GM12878 (cell line): ENCODE measurements around the gene SMG9. TPM values are rescaled to one million over a fixed set of nuclear protein-coding genes. Genes with fewer than 3 reads are reported as not detected.
A peak's percentile ranks its signal among the peaks of the same experiment; 100 is the strongest.

Experiments used
- HDGF ChIP-seq: fragments of 450-650 bp; IDR thresholded peaks from 2 replicates; pipeline ENCODE4 v1.6.1; 2016; ENCODE audit warnings: antibody characterized with exemption
- IKZF2 ChIP-seq, 2 experiments: fragments of 450-650 bp; IDR thresholded peaks; 2 replicates each; pipeline ENCODE4 v1.6.1; 2017; ENCODE audit warnings: mild to moderate bottlenecking in 2 of 2, moderate library complexity in 2 of 2
- MEF2A ChIP-seq: IDR thresholded peaks from 2 replicates; pipeline ENCODE4 v1.6.1; 2011; ENCODE audit warnings: low read depth, mild to moderate bottlenecking, low read length, moderate library complexity; ENCODE audit not compliant: insufficient read depth
- MTA2 ChIP-seq: fragments of 450-650 bp; IDR thresholded peaks from 2 replicates; pipeline ENCODE4 v1.6.1; 2016; ENCODE audit warnings: low read depth, mild to moderate bottlenecking, moderate library complexity
- MYB ChIP-seq: fragments of 150-350 bp; IDR thresholded peaks from 2 replicates; pipeline ENCODE4 v1.6.1; 2014; ENCODE audit warnings: mild to moderate bottlenecking, low read depth, low read length, borderline replicate concordance
- MYC ChIP-seq: IDR thresholded peaks from 2 replicates; pipeline ENCODE4 v1.6.1; 2011; ENCODE audit warnings: mild to moderate bottlenecking, low read length, moderate library complexity, inconsistent platforms; ENCODE audit not compliant: insufficient read depth, insufficient replicate concordance, insufficient read length, severe bottlenecking
- NFYB ChIP-seq: IDR thresholded peaks from 2 replicates; pipeline ENCODE4 v1.6.1; 2011; ENCODE audit warnings: low read depth, mild to moderate bottlenecking, low read length, improper control_type of control experiment, moderate library complexity; ENCODE audit not compliant: insufficient read depth
- PAX8 ChIP-seq: fragments of 450-650 bp; IDR thresholded peaks from 2 replicates; pipeline ENCODE4 v1.6.1; 2017; ENCODE audit warnings: mild to moderate bottlenecking, moderate library complexity
- RCOR1 ChIP-seq: conservative IDR thresholded peaks from 2 replicates; pipeline ENCODE4 v1.6.1; 2012; ENCODE audit warnings: low read depth, low read length, improper control_type of control experiment
- SUZ12 ChIP-seq: fragments of 200-600 bp; sonication (generic); IDR thresholded peaks from one replicate; pipeline ENCODE4 v1.6.1; 2018; ENCODE audit warnings: antibody characterized with exemption, mild to moderate bottlenecking; ENCODE audit not compliant: unreplicated experiment
- TBL1XR1 ChIP-seq: IDR thresholded peaks from 2 replicates; pipeline ENCODE4 v1.6.1; 2012; ENCODE audit warnings: low read depth, low read length, improper control_type of control experiment
- polyA plus RNA-seq, 11 experiments: library from polyadenylated mRNA; depleted of rRNA in 4 of 11; unstranded in 6 of 11; stranded (reverse) in 5 of 11; fragments of >200 nt; fragmentation: Nextera tagmentation in 4 of 11; fragmentation: Illumina TruSeq in 1 of 11; extraction: Ambion mirVana in 4 of 11; extraction: Trizol in 1 of 11; gene quantifications; 1 replicate in 1 of 11; 2 replicates in 10 of 11; pipeline versions ENCODE4 v1.2.1 to v1.2.3, GENCODE V29; 2011 to 2016; ENCODE audit warnings: inconsistent platforms in 2 of 11, missing spikeins in 2 of 11, low read depth in 1 of 11
- total RNA-seq, 4 experiments: library from RNA; depleted of rRNA in 3 of 4; stranded (reverse); fragments of >200 nt in 3 of 4; fragmentation: Illumina TruSeq in 1 of 4; extraction: Trizol in 1 of 4; gene quantifications; 2 replicates each; pipeline versions ENCODE4 v1.2.1 to v1.2.3, GENCODE V29; 2013 to 2021
- TF ChIP-seq, protein P1 (sequence below): fragments of 450-650 bp; IDR thresholded peaks from 2 replicates; pipeline ENCODE4 v1.6.1; 2017; ENCODE audit warnings: antibody characterized with exemption, mild to moderate bottlenecking, moderate library complexity
- TF ChIP-seq, protein P2 (sequence below): IDR thresholded peaks from 2 replicates; pipeline ENCODE4 v1.6.1; 2011; ENCODE audit warnings: mild to moderate bottlenecking, low read depth, low read length, moderate library complexity; ENCODE audit not compliant: insufficient replicate concordance
- TF ChIP-seq, protein P3 (sequence below): IDR thresholded peaks from 2 replicates; pipeline ENCODE4 v1.6.1; 2011; ENCODE audit warnings: borderline replicate concordance, low read depth, mild to moderate bottlenecking, moderate library complexity, low read length; ENCODE audit not compliant: insufficient read depth, poor library complexity, severe bottlenecking
- TF ChIP-seq, protein P4 (sequence below): fragments of 450-650 bp; IDR thresholded peaks from 2 replicates; pipeline ENCODE4 v1.6.1; 2017; ENCODE audit warnings: mild to moderate bottlenecking
- TF ChIP-seq, protein P5 (sequence below): fragments of 450-650 bp; IDR thresholded peaks from 2 replicates; pipeline ENCODE4 v1.6.1; 2016; ENCODE audit warnings: mild to moderate bottlenecking
- TF ChIP-seq, protein P6 (sequence below): fragments of 450-650 bp; IDR thresholded peaks from 2 replicates; pipeline ENCODE4 v1.6.1; 2017; ENCODE audit warnings: mild to moderate bottlenecking, low read depth, inconsistent platforms; ENCODE audit not compliant: poor library complexity, severe bottlenecking

Gene SMG9
- total and polyA plus RNA-seq, 10 of the 15 experiments (the other 5 are each of a cell fraction or from before 2014, with no cell fraction given) = 0.69 to 52.2 (median 28.1) TPM

DNA sequence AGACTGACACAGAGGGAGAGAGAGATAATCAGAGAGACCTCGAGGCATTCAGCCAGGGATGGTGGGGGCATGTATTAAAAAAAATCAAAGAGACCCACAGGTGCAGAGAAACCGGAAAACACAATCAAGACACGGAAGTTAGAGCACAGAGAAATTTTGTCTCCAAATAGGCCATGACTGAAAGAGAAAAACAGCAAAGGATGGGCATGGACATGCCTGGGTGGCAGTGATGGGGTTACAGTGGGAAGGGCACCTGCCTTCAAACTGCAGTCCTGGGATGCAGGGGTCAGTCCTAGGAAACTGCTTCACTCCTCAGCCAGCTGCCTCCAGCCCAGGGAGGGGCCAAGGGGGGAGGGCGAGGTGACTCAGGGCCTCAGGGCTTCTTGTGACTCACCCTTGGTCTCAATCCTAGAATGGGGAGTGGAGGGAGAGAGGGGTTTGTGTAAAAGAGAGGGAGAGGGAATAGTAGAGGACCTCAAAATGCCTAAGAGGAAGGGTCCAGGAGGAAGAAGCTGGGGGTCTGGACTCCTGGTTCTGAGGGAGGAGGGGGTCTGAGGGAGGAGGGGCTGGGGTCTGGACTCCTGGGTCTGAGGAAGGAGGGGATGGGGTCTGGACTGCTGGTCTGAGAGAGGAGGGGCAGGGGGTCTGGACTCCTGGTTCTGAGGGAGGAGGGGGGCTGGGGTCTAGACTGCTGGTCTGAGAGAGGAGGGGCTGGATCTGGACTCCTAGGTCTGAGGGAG lies 29.6 kb upstream of the SMG9 start (continued):
- TF ChIP-seq, protein P1, sequence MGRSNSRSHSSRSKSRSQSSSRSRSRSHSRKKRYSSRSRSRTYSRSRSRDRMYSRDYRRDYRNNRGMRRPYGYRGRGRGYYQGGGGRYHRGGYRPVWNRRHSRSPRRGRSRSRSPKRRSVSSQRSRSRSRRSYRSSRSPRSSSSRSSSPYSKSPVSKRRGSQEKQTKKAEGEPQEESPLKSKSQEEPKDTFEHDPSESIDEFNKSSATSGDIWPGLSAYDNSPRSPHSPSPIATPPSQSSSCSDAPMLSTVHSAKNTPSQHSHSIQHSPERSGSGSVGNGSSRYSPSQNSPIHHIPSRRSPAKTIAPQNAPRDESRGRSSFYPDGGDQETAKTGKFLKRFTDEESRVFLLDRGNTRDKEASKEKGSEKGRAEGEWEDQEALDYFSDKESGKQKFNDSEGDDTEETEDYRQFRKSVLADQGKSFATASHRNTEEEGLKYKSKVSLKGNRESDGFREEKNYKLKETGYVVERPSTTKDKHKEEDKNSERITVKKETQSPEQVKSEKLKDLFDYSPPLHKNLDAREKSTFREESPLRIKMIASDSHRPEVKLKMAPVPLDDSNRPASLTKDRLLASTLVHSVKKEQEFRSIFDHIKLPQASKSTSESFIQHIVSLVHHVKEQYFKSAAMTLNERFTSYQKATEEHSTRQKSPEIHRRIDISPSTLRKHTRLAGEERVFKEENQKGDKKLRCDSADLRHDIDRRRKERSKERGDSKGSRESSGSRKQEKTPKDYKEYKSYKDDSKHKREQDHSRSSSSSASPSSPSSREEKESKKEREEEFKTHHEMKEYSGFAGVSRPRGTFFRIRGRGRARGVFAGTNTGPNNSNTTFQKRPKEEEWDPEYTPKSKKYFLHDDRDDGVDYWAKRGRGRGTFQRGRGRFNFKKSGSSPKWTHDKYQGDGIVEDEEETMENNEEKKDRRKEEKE = no peak
- TF ChIP-seq MYC = no peak
- TF ChIP-seq NFYB = no peak
- no peak for TF ChIP-seq MYB
- TF ChIP-seq PAX8 = no peak
- TF ChIP-seq, protein P2, sequence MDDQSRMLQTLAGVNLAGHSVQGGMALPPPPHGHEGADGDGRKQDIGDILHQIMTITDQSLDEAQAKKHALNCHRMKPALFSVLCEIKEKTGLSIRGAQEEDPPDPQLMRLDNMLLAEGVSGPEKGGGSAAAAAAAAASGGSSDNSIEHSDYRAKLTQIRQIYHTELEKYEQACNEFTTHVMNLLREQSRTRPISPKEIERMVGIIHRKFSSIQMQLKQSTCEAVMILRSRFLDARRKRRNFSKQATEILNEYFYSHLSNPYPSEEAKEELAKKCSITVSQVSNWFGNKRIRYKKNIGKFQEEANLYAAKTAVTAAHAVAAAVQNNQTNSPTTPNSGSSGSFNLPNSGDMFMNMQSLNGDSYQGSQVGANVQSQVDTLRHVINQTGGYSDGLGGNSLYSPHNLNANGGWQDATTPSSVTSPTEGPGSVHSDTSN = no peak
- no peak for TF ChIP-seq TBL1XR1
- TF ChIP-seq, protein P3, sequence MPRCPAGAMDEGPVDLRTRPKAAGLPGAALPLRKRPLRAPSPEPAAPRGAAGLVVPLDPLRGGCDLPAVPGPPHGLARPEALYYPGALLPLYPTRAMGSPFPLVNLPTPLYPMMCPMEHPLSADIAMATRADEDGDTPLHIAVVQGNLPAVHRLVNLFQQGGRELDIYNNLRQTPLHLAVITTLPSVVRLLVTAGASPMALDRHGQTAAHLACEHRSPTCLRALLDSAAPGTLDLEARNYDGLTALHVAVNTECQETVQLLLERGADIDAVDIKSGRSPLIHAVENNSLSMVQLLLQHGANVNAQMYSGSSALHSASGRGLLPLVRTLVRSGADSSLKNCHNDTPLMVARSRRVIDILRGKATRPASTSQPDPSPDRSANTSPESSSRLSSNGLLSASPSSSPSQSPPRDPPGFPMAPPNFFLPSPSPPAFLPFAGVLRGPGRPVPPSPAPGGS = no peak
- peak; percentile 11 to 41; a peak in 3 of 4 replicates for TF ChIP-seq IKZF2 (IDR thresholded peaks at IDR 0.05)
- TF ChIP-seq, protein P4, sequence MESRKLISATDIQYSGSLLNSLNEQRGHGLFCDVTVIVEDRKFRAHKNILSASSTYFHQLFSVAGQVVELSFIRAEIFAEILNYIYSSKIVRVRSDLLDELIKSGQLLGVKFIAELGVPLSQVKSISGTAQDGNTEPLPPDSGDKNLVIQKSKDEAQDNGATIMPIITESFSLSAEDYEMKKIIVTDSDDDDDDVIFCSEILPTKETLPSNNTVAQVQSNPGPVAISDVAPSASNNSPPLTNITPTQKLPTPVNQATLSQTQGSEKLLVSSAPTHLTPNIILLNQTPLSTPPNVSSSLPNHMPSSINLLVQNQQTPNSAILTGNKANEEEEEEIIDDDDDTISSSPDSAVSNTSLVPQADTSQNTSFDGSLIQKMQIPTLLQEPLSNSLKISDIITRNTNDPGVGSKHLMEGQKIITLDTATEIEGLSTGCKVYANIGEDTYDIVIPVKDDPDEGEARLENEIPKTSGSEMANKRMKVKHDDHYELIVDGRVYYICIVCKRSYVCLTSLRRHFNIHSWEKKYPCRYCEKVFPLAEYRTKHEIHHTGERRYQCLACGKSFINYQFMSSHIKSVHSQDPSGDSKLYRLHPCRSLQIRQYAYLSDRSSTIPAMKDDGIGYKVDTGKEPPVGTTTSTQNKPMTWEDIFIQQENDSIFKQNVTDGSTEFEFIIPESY = no peak
- TF ChIP-seq, protein P5, sequence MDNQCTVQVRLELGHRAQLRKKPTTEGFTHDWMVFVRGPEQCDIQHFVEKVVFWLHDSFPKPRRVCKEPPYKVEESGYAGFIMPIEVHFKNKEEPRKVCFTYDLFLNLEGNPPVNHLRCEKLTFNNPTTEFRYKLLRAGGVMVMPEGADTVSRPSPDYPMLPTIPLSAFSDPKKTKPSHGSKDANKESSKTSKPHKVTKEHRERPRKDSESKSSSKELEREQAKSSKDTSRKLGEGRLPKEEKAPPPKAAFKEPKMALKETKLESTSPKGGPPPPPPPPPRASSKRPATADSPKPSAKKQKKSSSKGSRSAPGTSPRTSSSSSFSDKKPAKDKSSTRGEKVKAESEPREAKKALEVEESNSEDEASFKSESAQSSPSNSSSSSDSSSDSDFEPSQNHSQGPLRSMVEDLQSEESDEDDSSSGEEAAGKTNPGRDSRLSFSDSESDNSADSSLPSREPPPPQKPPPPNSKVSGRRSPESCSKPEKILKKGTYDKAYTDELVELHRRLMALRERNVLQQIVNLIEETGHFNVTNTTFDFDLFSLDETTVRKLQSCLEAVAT = no peak
- no peak for TF ChIP-seq MTA2
- TF ChIP-seq RCOR1 = no peak
- TF ChIP-seq, protein P6, sequence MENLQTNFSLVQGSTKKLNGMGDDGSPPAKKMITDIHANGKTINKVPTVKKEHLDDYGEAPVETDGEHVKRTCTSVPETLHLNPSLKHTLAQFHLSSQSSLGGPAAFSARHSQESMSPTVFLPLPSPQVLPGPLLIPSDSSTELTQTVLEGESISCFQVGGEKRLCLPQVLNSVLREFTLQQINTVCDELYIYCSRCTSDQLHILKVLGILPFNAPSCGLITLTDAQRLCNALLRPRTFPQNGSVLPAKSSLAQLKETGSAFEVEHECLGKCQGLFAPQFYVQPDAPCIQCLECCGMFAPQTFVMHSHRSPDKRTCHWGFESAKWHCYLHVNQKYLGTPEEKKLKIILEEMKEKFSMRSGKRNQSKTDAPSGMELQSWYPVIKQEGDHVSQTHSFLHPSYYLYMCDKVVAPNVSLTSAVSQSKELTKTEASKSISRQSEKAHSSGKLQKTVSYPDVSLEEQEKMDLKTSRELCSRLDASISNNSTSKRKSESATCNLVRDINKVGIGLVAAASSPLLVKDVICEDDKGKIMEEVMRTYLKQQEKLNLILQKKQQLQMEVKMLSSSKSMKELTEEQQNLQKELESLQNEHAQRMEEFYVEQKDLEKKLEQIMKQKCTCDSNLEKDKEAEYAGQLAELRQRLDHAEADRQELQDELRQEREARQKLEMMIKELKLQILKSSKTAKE = no peak
- no peak for TF ChIP-seq SUZ12
- no peak for TF ChIP-seq HDGF
- 0 out of 2 replicates have a peak, but pooled peaks have one; percentile 59 for TF ChIP-seq MEF2A
